Stomach (tissue), 19 donors: ENCODE results near the gene EDA. TPM values are rescaled to one million over a fixed set of nuclear protein-coding genes. Genes with fewer than 3 reads are reported as not detected.

ENCODE experiments used
- DNase-seq, 2 donors: peaks; one replicate each; pipeline versions ENCODE4 v3.0.0 to v3.0.0-alpha.2; 2013 to 2019
- H3K27ac ChIP-seq, 5 donors: fragments of 200-600 bp in 4 of 5; sonication (generic) in 4 of 5; one replicate each; pipeline ENCODE4 v1.5.1; 2013 to 2019; ENCODE audit warnings: mild to moderate bottlenecking in 1 of 5, moderate library complexity in 1 of 5
- H3K27me3 ChIP-seq, 3 donors: fragments of 200-600 bp; sonication (generic); one replicate each; pipeline ENCODE4 v1.5.1; 2017 to 2019; ENCODE audit warnings: mixed run types in 1 of 3
- H3K36me3 ChIP-seq, 4 donors: fragments of 200-600 bp; sonication (generic); 1 replicate in 3 of 4; 2 replicates in 1 of 4; pipeline ENCODE4 v1.5.1; 2016 to 2019
- H3K4me1 ChIP-seq, 4 donors: fragments of 200-600 bp; sonication (generic); one replicate each; pipeline ENCODE4 v1.5.1; 2016 to 2019
- H3K4me3 ChIP-seq, 4 donors: fragments of 200-600 bp; sonication (generic) in 3 of 4; one replicate each; pipeline ENCODE4 v1.5.1; 2016 to 2019; ENCODE audit warnings: mild to moderate bottlenecking in 1 of 4
- H3K9me3 ChIP-seq, 4 donors: fragments of 200-600 bp; sonication (generic); one replicate each; pipeline ENCODE4 v1.5.1; 2016 to 2019
- EP300 ChIP-seq: sonication (generic); formaldehyde crosslinking; IDR thresholded peaks from one replicate; pipeline ENCODE4 v1.6.1; 2017; ENCODE audit warnings: antibody characterized with exemption
- POLR2A ChIP-seq, 4 donors: fragments of 450-650 bp; IDR thresholded peaks; one replicate each; pipeline ENCODE4 v1.6.1; 2016; ENCODE audit warnings: antibody characterized with exemption in 4 of 4, control low read depth in 2 of 4, mild to moderate bottlenecking in 1 of 4, moderate library complexity in 1 of 4
- POLR2AphosphoS5 ChIP-seq, 3 donors: sonication (generic); formaldehyde crosslinking; IDR thresholded peaks; one replicate each; pipeline ENCODE4 v1.6.1; 2016; ENCODE audit warnings: antibody characterized with exemption in 3 of 3
- WGBS, 5 donors: extraction: QIAGEN DNeasy Blood & Tissue Kit in 3 of 5; methylation state at CpG; one replicate each; pipeline versions ENCODE4 v1.1.5 to v1.1.7; 2013 to 2018; 5-methylcytosine and 5-hydroxymethylcytosine counted together
- intact Hi-C: fragments of 100-400 bp; cut with DNase I; formaldehyde crosslinking; loops from one replicate; pipeline ENCODE4 v1.15.1; 2023; ENCODE audit warnings: low total_unique reads
- long read RNA-seq, 10 donors: transcript quantifications; one replicate each; lab custom pipeline, GENCODE V29; 2026
- polyA plus RNA-seq, 3 donors: library from polyadenylated mRNA; stranded (reverse); fragments of 200-250 nt; gene quantifications; one replicate each; pipeline ENCODE4 v1.2.3, GENCODE V29; 2013
- total RNA-seq, 5 donors: library from RNA; depleted of rRNA; stranded (reverse); fragments of >200 nt; gene quantifications; one replicate each; pipeline versions ENCODE4 v1.1.0 to v1.2.3, GENCODE V29; 2014 to 2016
- TF ChIP-seq, protein P1 (sequence below), 7 experiments: fragments of 450-650 bp in 4 of 7; fragments of 200-600 bp in 3 of 7; sonication (generic) in 3 of 7; IDR thresholded peaks; one replicate each; pipeline ENCODE4 v1.5.1; 2016 to 2019; ENCODE audit warnings: antibody characterized with exemption in 7 of 7, control low read depth in 2 of 7, mild to moderate bottlenecking in 1 of 7
- donor health status: healthy with polysubstance abuse.
- donor health status: Bipolar disorder and iron deficiency.
- donor health status: healthy.

EDA gene
- total RNA-seq: 10 to 100 TPM in 1 of 5 donors, 1 to 10 TPM in 3, not detected in 1; 1.6 to 26.1 (median 3.9) TPM
- polyA plus RNA-seq: 1 to 10 TPM; 1.7 to 5.2 (median 1.8) TPM
- long read RNA-seq, donor 1: 0 reads
- long read RNA-seq, donor 2, partial matches to known transcripts: 0 of 1 reads
- long read RNA-seq, donor 2, other reads (novel, unspliced or antisense): 0 of 1 reads
- long read RNA-seq, donor 3: 0 reads
- long read RNA-seq, donor 4: 0 reads
- long read RNA-seq, donor 5, partial matches to known transcripts: 0 of 2 reads
- long read RNA-seq, donor 5, other reads (novel, unspliced or antisense): 0 of 2 reads
- long read RNA-seq, donor 6, full-length matches to known transcripts: 1 of 1 reads
- long read RNA-seq, donor 6, partial matches to known transcripts: 0 of 1 reads
- long read RNA-seq, donor 6, other reads (novel, unspliced or antisense): 0 of 1 reads
- long read RNA-seq, donor 7, partial matches to known transcripts: 0 of 1 reads
- long read RNA-seq, donor 7, other reads (novel, unspliced or antisense): 0 of 1 reads
- long read RNA-seq, donor 8, full-length matches to known transcripts: 1 of 1 reads
- long read RNA-seq, donor 8, partial matches to known transcripts: 0 of 1 reads
- long read RNA-seq, donor 8, other reads (novel, unspliced or antisense): 0 of 1 reads
- long read RNA-seq, donor 9: 0 reads
- long read RNA-seq, donor 10, partial matches to known transcripts: 0 of 1 reads
- long read RNA-seq, donor 10, other reads (novel, unspliced or antisense): 0 of 1 reads

DNA sequence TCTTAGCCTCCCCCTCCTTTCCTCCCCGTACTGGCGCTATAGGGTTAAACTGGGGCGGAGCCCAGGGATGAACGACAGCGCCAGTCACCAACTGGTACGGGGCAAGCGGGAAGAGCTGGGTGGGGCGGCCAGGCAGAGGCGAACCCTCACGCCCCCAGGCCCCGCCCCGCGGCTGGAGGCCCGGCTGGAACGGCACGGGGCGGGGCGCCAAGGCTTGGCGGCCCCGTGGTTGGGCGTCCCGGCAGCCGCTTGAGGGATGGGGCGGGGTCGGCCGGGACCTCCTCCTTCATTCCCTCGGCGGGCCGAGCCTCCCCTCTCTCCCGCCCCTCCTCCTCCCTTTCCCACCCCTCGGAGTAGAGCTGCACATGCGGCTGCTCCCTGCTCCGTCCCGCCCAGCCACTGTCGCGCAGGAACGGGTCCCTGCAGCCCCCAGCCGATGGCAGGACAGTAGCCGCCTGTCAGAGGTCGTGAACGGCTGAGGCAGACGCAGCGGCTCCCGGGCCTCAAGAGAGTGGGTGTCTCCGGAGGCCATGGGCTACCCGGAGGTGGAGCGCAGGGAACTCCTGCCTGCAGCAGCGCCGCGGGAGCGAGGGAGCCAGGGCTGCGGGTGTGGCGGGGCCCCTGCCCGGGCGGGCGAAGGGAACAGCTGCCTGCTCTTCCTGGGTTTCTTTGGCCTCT is at the start of gene EDA:
Gene EDA (plus strand): TSS at position 335 of the 678 bp plus-strand sequence.
- Histone ChIP-seq H3K4me3 (peak within 1 kb of the TSS; percentile 51 to 69 (median 62)), H3K27me3 (peaks cover 0 to 20% (median 8%) of the 10 kb centered on the region in 3 donors), H3K27ac (peak within 1 kb of the TSS; percentile 52 to 75 (median 70)), H3K4me1 (peaks cover 0 to 16% (median 0%) of the 10 kb centered on the region in 4 donors), H3K36me3 (no peaks in the 10 kb centered on the region), H3K9me3 (no peaks in the 10 kb centered on the region)
- 0 to 50% (median 9%) methylated on average over 8 to 54 of the region's 56 CpGs for WGBS, 5 donors
- peak in 1 of 3 donors; percentile 49 for TF ChIP-seq POLR2AphosphoS5 (IDR thresholded peaks at IDR 0.05)
- TF ChIP-seq, protein P1, sequence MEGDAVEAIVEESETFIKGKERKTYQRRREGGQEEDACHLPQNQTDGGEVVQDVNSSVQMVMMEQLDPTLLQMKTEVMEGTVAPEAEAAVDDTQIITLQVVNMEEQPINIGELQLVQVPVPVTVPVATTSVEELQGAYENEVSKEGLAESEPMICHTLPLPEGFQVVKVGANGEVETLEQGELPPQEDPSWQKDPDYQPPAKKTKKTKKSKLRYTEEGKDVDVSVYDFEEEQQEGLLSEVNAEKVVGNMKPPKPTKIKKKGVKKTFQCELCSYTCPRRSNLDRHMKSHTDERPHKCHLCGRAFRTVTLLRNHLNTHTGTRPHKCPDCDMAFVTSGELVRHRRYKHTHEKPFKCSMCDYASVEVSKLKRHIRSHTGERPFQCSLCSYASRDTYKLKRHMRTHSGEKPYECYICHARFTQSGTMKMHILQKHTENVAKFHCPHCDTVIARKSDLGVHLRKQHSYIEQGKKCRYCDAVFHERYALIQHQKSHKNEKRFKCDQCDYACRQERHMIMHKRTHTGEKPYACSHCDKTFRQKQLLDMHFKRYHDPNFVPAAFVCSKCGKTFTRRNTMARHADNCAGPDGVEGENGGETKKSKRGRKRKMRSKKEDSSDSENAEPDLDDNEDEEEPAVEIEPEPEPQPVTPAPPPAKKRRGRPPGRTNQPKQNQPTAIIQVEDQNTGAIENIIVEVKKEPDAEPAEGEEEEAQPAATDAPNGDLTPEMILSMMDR (IDR thresholded peaks at IDR 0.05): no peak
- intact Hi-C loops: no loop called here
- peak; percentile 85 to 96 for DNase-seq

DNA sequence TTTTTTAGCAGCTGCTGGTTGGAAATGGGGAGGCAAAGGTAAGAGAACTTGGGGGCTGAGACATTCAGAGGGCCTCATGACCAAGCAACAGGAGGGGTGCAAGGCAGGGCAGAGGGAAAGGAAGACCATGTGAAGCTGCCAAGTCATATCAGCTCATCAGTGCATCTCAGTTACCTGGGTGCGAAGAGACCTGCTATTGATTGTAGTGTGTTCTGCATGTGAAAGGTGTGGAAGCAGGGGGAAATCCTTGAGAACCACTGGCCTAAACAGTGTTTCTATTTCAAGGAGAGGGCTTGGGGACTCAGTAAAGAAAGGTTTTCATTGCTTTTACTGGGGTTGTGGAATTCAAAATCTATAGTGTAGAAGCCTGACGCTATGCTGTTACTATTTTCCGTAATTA is 47.1 kb upstream of the EDA start:
- Histone ChIP-seq H3K27me3 (no peaks in the 10 kb centered on the region), H3K9me3 (peaks cover 0 to 5% (median 3%) of the 10 kb centered on the region in 4 donors), H3K36me3 (no peaks in the 10 kb centered on the region), H3K4me1 (no peaks in the 10 kb centered on the region), H3K4me3 (no peak overlapping the region), H3K27ac (no peak overlapping the region)
- intact Hi-C loops: no loop called here
- TF ChIP-seq POLR2A (IDR thresholded peaks at IDR 0.05) (no peak), POLR2AphosphoS5 (IDR thresholded peaks at IDR 0.05) (no peak), EP300 (no peak)
- TF ChIP-seq, protein P1 (IDR thresholded peaks at IDR 0.05): no peak
- 76 to 89% (median 84%) methylated on average over 3 of the region's 3 CpGs for WGBS, 5 donors
- no peak for DNase-seq

DNA sequence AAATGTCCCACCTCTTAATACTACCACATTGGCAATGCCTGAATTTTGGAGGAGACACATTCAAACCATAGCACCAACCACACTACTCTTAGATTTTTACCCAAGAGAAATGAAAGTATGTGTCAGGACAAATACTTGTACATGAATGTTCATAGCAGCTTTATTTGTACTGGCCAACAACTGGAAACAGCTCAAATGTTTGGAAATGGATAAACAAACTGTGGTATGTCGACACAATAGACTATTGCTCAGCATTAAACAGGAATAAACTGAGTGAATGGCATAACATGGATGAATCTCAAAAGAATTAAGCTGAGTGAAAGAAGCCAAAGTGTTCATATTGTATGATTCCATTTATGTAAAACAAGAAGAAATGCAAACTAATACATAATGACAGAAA is 18.5 kb upstream of the EDA start:
- no peak for DNase-seq
- Histone ChIP-seq H3K4me3 (no peak overlapping the region), H3K27me3 (peaks cover 0 to 6% (median 0%) of the 10 kb centered on the region in 3 donors), H3K27ac (no peak overlapping the region), H3K4me1 (no peaks in the 10 kb centered on the region), H3K36me3 (no peaks in the 10 kb centered on the region), H3K9me3 (no peaks in the 10 kb centered on the region)
- TF ChIP-seq POLR2AphosphoS5 (IDR thresholded peaks at IDR 0.05): no peak
- TF ChIP-seq EP300: no peak
- TF ChIP-seq, protein P1 (IDR thresholded peaks at IDR 0.05): no peak
- intact Hi-C loops: no loop called here
- WGBS, 5 donors: 30 to 48% (median 34%) methylated on average over 1 of the region's 1 CpG

DNA sequence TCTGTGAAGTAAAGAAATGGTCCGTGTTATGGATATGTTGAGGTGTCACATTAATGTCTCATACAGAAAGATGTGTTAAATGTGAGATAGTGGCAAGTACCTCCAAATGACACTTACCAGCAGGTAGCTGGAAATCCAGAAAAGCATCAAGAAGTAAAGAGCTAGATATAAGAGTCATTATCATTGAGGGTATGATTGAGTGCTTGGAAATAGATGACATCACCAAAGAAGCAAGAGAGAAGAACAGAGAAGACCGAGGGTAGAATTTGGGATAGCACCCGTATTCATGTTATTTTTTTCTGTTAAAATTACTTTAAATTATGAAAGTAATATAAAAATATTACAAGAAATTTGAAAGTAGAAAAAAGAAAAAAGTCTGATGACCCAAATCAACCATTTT is 15.7 kb upstream of the EDA start:
- no peak for DNase-seq
- Histone ChIP-seq H3K36me3 (no peaks in the 10 kb centered on the region), H3K9me3 (no peaks in the 10 kb centered on the region), H3K4me3 (no peak overlapping the region), H3K27ac (no peak overlapping the region), H3K4me1 (no peaks in the 10 kb centered on the region), H3K27me3 (no peaks in the 10 kb centered on the region)
- no peak for TF ChIP-seq POLR2AphosphoS5 (IDR thresholded peaks at IDR 0.05)
- 31 to 96% (median 85%) methylated on average over 3 of the region's 3 CpGs for WGBS, 5 donors
- intact Hi-C loops: no loop called here
